Amygdala (tissue), 56 donors: ENCODE data around the gene UGT1A4.
"Not testable (repeated sequence)": the region's sequence is repeated elsewhere in the genome, so short reads cannot be mapped to it uniquely, and the experiment has no call there.

Source experiments
- DNase-seq, 56 donors: peaks; one replicate each; lab custom pipeline; 2025; lab: John Stamatoyannopoulos, UW

The UGT1A4 gene

DNA sequence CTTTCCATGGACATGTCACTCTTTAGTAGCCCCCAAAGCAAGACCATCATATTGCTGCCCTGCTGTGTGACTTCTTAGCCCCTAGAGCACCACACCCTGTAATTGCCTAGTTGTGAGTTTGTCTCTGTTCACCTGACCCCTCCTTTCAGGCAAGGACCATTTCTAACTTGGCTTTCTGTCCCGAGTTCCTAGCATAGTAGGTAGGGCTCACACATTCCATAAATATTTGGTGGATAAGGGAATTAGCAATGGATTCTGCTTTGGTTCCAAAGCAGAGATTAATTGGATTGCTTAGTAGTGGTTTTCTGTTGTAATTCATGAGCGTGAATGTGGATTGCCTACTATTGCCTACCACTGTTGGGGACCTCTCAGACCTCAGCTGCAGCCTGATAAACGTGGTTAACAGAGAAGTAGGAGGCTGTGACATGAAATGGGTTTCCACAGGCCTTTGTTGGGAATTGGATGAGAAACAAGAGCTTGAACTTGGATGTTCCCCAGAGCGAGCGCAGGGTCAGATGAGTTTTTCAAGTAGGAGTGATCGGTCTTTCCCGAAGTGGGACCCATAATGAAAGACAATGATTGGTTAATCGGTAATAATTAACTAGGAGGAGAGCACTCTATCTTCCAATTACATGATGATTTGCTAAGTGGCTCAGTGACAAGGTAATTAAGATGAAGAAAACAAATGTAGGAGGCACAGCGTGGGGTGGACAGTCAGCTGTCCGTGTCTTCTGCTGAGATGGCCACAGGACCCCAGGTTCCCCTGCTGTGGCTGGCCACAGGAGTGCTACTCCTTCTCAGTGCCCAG lies 28.1 kb downstream of the UGT1A4 start:
- no peak for DNase-seq

DNA sequence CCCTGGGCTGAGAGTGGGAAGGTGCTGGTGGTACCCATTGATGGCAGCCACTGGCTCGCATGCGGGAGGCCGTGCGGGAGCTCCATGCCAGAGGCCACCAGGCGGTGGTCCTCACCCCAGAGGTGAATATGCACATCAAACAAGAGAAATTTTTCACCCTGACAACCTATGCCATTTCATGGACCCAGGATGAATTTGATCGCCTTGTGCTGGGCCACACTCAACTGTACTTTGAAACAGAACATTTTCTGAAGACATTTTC lies 28.7 kb downstream of the UGT1A4 start:
- no peak for DNase-seq

GRCh38 chr2:233750689-233751088 lies 32.2 kb downstream of the UGT1A4 start:
- DNase-seq: not testable (repeated sequence)

- DNase-seq: not testable (repeated sequence)
Measured at GRCh38 chr2:233751212-233752009, 32.9 kb downstream of the UGT1A4 start.

DNA sequence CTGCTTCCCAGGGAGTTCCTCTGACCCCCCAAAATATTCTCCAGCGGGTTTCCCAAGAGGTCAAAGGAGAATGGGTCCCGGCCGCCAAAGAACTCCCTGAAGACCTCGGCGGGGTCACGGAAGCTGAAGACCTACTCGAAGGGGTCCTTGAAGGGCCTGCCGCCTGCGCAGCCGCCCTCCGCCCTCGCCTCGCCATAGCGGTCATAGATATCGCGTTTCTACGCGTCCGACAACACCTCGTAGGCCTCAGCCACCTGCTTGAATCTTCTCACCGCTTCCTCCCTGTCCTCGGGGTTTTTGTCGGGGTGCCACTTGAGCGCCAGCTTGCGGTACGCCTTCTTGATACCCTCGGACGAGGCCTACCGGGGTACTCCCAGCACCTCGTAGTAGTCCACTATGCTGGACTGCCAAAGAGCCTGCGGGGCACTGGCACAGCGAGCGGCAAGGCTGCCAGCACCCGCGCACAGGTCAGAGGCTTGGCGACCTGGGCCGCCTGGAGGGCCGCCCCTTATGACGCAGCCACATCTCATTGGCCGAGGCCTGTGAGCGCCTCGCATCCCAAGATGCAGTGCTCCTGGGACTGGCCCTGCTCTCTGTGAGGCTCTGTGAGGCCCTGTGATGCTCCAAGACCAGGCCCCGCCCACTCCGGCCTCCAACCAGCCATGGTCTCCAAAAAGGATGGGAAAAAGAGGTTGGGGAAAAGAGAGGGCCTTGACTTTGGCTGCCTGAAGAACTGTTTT lies 36.5 kb downstream of the UGT1A4 start:
- DNase-seq: no peak

- DNase-seq: no peak
Measured at GRCh38 chr2:233756429-233757081, 38.0 kb downstream of the UGT1A4 start.

DNA sequence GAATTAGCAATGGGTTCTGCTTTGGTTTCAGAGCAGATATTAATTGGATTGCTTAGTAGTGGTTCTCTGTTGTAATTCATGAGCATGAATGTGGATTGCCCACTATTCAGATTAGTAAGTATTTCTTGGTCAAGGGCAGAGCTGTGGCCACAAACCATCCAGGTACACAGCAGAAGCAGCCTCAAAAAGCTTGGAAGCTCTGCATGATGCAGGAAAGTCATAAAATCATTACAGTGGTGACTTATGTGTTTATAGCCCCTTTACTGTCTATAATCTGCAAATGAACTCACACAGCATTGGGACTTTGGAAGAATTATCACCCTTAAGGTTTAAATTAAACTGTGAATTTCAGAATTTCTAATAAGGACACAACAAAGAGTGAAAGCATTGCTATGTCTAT lies 39.6 kb downstream of the UGT1A4 start:
- no peak for DNase-seq

DNA sequence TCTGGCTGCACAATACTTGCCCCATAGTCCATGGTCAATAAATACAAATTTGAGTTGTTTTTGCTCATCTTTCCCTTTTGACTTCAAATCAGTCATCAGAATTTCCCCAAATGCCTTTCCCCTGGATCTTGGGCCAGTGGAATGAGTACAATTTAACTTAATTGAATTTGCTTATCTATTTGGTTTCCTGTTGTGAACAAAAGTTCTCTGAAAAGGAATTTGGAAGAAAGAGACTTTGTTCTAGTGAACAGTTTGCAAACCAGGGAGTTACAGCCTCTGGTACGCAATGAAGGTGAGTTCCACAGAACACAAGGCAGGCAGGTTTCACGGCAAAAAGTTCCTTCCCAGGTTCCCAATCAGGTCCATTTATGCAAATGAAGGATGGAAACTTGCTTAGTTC lies 40.3 kb downstream of the UGT1A4 start:
- no peak for DNase-seq

GRCh38 chr2:233760043-233760442 lies 41.5 kb downstream of the UGT1A4 start, which contains the start of gene UGT1A1:
TSS of gene UGT1A1 (plus strand) at chr2:233760270. CDS start at chr2:233760288, 18 bp downstream.
- DNase-seq: no peak

DNA sequence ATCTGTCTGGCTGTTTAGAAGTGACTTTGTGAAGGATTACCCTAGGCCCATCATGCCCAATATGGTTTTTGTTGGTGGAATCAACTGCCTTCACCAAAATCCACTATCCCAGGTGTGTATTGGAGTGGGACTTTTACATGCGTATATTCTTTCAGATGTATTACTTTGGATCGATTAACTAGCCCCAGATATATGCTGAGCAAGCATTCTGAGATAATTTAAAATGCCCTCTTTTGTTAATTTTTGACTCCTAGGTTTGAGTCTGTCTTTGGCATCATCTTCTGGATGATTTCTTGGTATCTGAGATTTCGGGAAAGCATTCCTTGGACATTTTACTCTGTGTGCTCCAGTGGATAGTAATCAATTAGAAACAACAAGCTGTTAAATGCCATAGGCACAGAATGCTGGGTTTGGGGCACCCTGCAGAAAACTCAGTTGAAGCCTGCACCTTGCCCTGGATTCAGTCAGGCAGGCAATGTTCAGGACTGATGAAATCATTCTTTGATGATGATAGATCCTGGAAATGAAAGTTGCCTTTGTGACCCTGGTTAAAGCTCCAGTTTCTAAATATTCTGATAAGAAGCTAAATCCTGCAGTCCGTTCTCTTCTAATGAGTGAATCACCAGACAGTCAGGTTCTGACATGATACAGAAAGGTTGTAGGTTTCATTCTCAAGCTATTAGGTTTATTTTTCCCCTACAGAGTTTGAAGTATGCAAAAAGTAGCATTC lies 42.7 kb downstream of the UGT1A4 start:
- no peak for DNase-seq

DNA sequence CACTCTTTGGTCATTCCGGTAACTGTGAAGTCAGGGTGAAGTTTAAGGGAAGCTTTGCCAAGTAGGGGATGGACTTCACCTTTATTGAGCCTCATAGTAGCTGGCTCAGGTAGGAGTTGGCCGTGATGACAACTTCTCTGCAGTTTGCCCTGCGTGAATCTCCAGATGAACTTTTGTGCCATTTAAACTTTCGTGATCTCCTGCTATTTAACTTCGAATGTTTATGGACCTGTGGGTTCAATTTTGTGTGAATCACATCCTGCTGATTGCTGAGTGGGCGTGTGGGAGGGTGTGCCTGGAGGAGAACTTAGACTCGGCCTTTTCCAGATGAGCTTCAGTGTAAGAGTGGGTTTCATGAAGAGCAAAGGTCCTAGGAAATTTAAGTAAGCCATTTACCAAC lies 45.7 kb downstream of the UGT1A4 start:
- DNase-seq: no peak

- no peak for DNase-seq
Measured at GRCh38 chr2:233764761-233765160, 46.2 kb downstream of the UGT1A4 start.

DNA sequence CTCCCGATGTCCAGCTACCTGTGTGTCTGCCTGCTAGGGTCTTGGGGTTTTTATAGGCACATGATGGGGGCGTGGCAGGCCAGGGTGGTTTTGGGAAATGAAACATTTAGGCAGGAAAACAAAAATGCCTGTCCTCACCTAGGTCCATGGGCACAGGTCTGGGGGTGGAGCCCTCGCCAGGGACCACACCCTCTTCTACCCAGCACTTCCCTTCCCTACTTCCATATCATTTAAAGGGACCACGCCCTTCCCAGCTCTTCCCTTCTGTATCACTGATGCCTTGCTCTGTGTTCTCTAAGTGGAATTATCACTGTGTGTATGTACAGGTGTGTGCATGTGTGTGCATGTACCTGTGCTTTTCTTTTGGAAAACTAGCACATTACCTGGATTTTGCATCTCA lies 47.9 kb downstream of the UGT1A4 start:
- DNase-seq: no peak

- DNase-seq: no peak
Measured at GRCh38 chr2:233768076-233768475, 49.5 kb downstream of the UGT1A4 start.

DNA sequence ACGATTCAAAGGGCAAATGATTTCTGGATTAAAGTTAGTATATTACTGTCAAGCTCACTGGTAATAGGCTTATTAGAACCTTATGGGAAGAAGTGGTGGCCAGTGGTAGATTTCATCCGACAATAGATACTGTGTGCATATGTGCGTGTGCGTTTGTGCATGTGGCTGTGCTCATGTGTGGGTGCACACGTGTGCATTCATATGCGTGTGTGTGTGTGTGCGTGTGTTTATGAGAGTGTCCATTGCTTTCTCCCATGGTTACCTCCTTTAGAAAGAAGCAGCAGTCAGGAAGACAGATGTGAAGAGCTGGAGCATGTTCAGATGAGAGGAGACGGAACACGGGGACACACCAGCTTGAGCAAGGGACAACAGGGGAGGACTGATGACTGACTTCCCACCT lies 50.7 kb downstream of the UGT1A4 start:
- no peak for DNase-seq

DNA sequence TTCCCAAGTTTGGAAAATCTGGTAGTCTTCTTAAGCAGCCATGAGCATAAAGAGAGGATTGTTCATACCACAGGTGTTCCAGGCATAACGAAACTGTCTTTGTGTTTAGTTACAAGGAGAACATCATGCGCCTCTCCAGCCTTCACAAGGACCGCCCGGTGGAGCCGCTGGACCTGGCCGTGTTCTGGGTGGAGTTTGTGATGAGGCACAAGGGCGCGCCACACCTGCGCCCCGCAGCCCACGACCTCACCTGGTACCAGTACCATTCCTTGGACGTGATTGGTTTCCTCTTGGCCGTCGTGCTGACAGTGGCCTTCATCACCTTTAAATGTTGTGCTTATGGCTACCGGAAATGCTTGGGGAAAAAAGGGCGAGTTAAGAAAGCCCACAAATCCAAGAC lies 53.6 kb downstream of the UGT1A4 start:
- no peak for DNase-seq

DNA sequence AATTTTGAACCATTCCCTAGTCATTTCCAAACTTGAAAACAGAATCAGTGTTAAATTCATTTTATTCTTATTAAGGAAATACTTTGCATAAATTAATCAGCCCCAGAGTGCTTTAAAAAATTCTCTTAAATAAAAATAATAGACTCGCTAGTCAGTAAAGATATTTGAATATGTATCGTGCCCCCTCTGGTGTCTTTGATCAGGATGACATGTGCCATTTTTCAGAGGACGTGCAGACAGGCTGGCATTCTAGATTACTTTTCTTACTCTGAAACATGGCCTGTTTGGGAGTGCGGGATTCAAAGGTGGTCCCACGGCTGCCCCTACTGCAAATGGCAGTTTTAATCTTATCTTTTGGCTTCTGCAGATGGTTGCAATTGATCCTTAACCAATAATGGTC lies 54.0 kb downstream of the UGT1A4 start:
- DNase-seq: no peak

GRCh38 chr2:233773854-233774253 lies 55.3 kb downstream of the UGT1A4 start:
- DNase-seq: no peak

GRCh38 chr2:233775414-233775813 lies 56.9 kb downstream of the UGT1A4 start:
- DNase-seq: no peak

GRCh38 chr2:233778030-233778429 lies 59.5 kb downstream of the UGT1A4 start, which contains the start of gene MROH2A:
TSS of gene MROH2A (plus strand) at chr2:233778330. CDS start at chr2:233779359, 1,029 bp downstream.
- DNase-seq: no peak
